GM19099 (cell line): ENCODE data around the gene NUP50.

Experiments
- POLR2A ChIP-seq: IDR thresholded peaks from 3 replicates; pipeline ENCODE4 v1.6.1; 2011; ENCODE audit warnings: low read depth; ENCODE audit not compliant: insufficient read length; ENCODE audit errors: extremely low read depth

The NUP50 gene, protein sequence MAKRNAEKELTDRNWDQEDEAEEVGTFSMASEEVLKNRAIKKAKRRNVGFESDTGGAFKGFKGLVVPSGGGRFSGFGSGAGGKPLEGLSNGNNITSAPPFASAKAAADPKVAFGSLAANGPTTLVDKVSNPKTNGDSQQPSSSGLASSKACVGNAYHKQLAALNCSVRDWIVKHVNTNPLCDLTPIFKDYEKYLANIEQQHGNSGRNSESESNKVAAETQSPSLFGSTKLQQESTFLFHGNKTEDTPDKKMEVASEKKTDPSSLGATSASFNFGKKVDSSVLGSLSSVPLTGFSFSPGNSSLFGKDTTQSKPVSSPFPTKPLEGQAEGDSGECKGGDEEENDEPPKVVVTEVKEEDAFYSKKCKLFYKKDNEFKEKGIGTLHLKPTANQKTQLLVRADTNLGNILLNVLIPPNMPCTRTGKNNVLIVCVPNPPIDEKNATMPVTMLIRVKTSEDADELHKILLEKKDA

DNA sequence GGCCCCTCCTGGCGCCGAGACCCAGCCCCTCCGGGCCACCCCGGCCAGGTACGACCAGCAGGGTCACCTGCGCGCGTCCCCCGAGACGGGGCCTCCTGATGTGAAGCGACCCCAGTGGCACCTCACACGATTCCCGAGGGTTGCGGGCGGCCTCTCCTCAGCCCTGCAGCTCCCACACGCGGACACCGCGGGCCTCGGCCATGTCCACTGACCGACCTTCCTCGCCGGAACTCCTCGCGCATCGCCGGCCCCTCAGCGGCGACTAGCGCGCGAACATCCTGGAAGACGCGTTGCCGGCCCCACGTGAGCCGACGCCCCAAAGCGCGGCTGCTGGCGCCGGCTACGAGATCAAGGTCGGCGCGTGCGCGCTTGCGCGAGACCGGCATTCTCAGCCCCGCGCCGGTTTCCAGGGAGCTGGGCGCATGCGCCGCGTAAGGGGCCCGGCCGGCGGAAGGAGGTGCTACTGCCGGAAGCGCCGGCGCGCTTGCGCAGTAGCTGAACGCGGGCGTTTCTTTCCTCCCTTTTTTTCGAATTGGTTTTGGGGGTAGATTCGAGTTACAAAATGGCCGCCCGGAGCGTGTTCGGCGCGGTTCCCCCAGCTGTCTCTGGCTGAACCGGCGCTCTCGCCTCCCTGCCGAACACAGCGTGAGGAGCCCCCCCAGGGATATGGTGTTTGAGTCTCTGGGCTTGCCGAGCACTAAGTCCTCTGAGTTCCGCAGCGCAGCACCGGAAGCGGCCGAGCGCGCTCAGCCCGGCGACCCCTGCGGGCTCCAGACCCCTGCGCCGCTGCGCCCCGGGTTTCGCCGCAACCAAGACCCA is at the start of gene NUP50:
TSS of gene NUP50 (plus strand) at position 475 of the 819 bp plus-strand sequence. CDS start 4,253 bp downstream, outside the sequence.
- peak; percentile 87 for TF ChIP-seq POLR2A

DNA sequence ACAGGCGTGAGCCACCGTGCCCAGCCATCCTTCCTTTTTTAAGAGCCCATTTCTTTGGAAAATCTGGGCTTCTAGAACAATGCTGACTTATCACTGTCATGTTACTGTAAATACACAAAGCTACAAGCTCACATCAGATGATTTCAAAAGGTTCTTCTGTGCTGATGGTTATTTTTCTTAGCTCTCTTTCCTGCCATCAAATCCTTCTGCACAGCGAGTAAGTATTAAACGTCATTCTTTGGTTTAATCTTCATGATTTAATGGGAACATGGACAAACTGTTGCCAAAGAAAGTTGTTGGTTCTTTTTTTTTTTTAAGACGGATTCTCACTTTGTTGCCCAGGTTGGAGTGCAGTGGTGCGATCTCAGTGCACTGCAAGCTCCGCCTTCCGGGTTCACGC is 43.3 kb upstream of the NUP50 start:
- no peak for TF ChIP-seq POLR2A

DNA sequence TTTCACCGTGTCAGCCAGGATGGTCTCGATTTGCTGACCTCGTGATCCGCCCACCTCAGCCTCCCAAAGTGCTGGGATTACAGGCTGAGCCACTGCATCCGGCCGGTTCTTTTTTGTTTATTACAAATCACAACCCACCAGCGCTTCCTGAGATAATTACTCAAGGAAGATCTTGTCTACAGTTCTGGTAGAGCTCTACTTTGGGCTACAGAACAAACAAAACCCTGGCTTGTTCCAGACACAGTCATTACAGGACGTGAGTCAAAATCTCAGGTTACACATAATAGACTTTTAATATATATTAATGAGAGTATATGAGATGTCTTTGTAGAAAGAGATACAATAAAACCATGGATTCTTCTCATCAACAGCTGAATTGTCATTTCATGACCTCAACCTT is 42.8 kb upstream of the NUP50 start:
- no peak for TF ChIP-seq POLR2A

DNA sequence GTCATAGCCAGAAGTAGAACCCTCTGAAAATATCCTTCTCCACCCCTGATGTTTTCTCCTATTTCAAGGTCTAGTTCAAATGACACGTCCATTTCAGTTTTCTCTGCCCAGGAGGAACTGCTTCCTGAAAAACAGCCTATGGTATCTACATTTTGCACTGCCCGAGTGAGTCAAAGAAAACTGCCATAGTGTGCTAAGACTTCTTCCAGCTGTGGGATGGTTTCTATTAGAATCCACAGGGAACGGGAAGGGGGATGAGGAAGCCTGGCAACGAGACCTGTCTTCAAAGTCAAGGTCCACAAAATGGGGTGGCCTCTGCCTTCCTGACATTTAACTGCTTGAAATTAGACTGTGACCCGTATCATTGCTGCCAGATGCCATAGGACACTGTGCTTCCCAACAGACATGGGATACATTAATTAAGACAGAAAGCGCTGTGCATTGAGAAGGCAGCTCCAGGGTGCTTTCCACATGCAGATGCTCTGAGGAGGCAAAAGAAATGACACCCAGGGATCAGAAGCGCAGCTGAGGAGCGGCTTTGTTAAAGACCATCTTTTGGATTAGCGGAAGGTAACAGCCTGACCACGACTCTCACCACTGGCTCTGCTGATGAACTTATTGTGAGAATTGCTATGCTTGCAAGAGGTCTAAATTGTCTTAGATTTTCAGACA is 39.4 kb upstream of the NUP50 start:
- no peak for TF ChIP-seq POLR2A

DNA sequence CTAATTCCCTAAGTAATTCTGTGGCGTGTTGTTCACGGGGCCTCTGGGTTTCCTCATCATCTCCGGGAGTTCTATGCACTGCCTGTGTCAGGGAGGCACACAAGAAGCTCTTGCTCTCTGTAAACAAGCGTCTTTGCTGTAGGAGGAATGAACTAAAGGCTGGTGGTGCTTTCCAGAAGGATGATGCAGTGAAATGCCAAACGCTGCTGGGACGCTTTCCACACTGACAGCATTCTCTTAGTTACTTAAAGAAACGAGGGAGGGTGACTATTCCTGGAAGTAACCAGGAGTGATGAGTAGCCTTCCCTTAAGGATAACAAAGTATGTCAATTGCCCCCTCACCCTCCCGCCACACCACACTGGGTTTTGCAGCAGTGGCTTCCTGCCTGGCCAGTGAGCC is 38.5 kb upstream of the NUP50 start:
- TF ChIP-seq POLR2A, result no peak

DNA sequence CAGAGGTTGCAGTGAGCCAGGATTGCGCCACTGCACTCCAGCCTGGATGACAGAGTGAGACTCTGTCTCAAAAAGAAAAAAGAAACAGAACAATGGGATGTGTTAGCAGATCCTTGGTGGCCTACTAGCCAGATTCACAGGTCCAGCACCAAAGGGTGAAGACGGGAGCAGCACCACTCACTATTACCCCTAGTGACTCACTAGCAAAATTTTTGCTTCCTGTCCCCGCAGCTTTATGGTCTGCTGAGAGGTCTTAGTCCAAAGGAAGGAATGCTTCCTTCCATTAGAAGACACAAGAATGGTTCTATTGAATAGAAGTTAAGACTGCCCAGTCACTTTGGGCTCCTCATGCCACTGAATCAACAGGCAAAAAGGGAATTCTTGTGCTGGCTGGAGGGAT is 35.9 kb upstream of the NUP50 start:
- TF ChIP-seq POLR2A, result no peak

DNA sequence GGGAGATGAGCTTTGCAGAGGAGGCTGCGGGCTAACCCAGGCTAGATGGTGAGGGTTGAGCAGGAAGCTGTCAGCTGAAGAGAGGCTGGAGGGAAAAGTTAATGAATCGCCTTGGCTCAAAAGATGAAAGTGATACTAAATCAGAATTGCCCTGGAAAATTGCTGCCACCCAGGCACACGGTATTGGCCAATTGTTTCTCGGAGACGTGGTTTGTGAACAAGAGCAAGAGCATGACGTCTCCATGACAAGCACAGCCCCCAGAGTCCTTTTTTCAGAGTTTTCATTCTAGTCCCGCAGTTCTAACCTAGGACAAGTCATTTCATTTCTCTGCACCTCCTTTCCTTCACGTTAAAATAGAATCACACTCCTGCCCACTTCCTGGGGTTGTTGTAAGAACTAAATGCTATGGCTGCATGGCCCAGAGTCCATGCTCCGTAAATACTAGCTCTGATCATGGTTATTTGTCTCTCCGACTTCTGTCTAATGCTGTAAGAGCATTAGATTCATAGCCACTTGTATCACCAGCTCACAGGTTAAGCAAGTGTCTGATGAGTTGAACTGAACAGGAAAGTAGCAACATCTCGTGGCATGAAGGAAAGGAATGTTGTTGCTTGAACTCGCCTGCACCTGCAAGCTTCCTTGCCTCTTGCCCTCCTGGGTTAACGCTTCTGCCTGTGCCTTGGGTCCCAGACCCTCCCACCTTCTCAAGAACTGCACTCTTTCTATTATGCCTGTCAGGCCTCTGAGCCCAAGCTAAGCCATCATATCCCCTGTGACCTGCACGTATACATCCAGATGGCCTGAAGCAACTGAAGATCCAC is 33.8 kb upstream of the NUP50 start:
- TF ChIP-seq POLR2A, result no peak

DNA sequence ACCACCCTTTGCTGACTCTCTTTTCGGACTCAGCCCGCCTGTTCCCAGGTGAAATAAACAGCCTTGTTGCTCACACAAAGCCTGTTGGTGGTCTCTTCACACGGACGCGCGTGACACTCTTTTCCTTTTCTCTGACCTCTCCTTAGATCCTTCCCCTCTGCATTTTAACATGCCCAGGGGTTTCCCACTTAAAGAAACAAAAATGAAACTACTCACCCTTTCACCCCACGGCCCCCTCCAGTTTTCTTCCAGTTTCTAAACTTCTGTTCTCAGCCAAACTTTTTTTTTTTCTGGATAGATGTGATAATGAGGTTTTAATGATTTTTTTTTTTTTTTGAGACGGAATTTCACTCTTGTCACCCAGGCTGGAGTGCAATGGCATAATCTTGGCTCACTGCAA is 32.8 kb upstream of the NUP50 start:
- no peak for TF ChIP-seq POLR2A

DNA sequence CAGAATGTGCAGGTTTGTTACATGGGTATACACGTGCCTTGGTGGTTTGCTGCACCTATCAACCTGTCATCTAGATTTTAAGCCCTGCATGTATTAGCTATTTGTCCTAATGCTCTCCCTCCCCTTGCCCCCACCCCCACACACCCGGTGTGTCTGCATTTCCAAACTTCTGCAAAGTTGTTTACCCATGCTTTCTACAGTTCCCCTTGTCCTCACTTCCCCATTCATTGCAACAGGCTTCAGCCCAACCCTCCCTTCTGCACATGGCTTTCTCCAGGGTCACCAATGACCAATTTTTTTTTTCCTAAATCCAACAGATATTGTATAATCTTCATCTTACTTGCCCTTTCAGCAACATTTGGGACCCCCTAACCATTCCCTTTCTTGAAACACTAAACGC is 32.0 kb upstream of the NUP50 start:
- TF ChIP-seq POLR2A, result no peak

DNA sequence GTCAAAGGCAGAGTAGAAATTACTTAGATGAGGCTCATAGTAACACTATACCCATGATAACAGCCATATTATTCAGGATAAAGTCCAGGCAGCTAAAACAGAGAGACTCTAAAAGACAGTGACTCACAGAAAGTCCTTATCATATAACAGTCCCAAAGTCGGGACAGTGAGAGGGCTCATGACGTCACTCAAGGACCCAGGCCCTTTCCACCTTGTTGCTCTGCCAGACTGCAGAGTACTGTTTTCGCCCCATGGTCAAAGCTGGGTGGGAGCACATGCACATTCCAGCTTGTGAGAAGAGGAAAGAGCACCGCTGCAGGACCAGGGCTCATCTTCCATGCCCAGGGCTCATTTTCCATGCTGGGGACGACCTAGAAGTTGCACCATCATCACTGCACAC is 29.4 kb upstream of the NUP50 start:
- TF ChIP-seq POLR2A, result no peak

DNA sequence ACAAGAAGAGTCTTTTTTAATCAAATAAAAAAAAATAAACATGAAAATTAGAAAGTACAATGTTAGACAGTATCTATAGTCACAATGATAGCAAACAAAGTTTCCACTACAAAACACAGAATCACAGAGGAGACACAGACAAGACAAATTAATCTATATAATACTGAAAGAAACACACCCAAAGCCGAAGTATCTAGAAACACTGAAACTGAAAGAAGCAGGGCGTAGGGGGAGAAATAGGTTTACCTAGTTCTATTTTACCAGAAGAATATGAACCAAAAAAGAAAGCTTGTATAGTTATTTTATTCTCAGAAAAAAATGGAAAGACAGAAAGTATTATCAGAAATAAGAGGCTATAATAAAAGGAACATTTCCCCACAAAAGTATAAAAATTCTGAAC is 27.1 kb upstream of the NUP50 start:
- TF ChIP-seq POLR2A, result no peak

DNA sequence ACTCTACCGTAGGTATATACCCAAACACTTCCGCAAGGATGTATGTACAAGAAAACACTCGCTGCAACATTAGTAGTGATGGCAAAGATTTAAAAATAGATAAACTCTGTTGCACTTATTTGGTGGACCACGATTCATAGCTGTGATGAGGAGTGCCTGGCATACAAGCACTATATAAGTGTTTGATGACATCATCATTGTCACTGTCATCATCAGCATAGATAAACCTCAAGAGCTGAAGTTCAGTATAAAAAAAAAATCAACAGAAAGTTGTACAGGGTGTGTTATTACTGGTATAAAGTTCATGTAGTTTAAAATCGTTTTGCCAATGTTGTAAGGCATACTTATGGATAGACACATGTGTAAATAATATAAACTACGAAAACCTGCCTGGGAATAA is 24.0 kb upstream of the NUP50 start:
- no peak for TF ChIP-seq POLR2A

DNA sequence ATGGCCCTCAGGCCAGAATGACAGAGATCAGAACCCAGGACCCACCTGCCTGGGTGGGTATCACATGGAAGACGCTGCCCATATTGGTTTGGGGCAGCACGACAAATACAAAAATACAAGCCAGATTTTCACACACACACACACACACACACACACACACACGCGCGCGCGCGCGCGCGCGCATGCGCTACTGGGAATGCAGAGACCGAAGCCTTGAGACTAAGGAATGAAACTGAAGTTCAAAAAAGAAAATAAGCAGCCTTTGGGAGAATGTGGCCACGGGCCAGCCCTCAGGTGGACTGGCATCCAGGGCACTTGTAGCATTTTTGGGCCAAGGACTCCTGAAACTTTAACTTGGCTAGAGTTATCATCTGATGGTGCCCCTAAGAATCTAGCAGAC is 21.3 kb upstream of the NUP50 start:
- TF ChIP-seq POLR2A, result no peak

DNA sequence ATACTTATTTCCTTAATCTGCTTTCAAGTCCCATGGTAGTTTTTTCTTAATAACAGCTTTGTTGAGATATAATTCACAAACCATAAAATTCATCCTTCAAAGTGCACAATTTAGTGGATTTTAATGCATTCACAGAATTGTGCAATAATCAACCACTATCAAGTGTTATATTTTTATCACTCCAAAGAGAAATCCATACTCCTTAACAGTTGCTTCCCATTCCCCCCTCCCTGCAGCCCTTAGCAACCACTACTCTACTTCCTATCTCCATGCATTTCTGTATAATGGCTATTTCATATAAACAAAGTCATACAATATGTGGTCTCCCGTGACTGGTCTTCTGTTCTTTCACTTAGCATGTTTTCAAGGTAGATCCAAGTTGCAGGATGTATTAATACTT is 18.8 kb upstream of the NUP50 start:
- TF ChIP-seq POLR2A, result no peak

DNA sequence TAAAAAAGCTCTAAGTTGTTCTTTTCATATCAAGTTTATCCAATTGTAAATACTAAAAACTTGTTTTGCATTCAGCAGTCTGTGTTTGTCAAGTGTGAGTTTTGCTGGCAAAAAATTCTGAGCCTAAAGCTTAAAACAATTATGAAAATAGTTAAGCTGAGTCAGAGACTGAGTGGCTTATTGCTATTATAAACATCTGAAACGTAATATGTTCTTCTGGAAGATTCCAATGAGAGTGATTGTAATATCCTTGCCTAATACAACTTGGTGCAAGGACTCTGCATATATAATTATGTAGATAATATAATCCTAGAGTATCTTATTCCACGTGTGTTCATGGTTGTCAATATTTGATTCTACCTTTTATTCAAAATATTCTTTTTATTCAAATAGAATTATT is 14.1 kb upstream of the NUP50 start:
- no peak for TF ChIP-seq POLR2A
